ENCODE results near the gene MYL5.

MYL5 gene

DNA sequence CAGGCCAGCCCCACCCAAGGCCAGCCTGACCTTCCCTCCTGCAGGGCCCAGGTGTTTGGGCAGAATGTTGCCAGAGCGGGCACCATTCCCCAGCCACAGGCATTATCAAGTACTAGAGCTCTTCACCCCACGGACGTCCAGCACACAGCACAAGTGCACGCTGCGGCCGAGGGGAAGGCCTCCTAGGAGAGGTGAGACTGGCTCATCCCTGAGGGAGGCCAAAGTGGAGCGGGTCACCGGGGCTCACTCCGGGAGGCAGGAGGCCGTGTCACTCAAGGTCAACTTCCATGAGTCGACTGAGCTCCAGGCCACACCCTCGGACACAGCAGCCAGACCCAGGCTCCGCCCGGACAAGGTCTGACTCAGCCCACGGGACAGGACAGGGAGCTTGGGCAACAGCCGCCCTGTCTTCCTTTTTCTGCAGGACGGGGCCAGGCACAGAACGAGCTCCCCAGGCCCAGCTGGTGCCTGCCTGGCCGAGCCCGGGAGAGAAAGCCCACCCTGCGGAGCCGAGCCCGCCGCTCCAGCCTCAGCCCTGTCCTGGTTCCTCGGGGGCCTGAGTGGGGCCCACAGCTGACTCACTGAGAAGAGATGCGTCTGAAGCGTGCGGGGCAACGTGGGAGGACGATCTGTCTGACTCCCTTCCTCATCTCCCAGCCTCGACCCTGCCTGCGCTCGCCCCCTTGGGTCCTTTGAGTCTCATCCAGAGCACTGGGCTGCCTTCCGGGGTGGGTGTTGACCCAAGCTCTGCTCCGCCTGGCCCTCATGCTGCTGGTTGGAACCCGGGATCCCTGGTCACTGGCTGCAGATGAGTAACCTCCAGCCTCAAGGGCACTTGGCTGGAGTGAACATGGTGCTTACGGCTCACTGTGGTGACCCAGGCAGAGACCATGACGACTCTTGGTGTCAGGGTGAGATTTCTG, 13.0 kb downstream of the MYL5 start:
- Histone ChIP-seq H3K27me3 (ENCODE audit: insufficient read depth, low read length, poor library complexity) (no peaks in the 10 kb centered on the region), H3K27ac (ENCODE audit: low read length) (no peak overlapping the region), H3K36me3 (ENCODE audit: insufficient read depth, low read length) (no peaks in the 10 kb centered on the region), H4K20me1 (ENCODE audit: insufficient read depth, low read length) (peaks cover 18% of the 10 kb centered on the region), H3K4me2 (ENCODE audit: insufficient read depth, low read length) (no peak overlapping the region), H3K4me1 (ENCODE audit: insufficient read depth, low read length) (no peaks in the 10 kb centered on the region; the same call in none of the 2 replicates), H3K4me3 (ENCODE audit: low read depth in 1 of 2, low read length in 2 of 2) (no peak overlapping the region), H3K79me2 (ENCODE audit: insufficient read depth, low read length) (no peaks in the 10 kb centered on the region), H3K9me3 (ENCODE audit: insufficient read depth, low read length, severe bottlenecking) (no peaks in the 10 kb centered on the region), H2AFZ (ENCODE audit: low read depth, low read length) (no peak overlapping the region), H3K9ac (ENCODE audit: low read depth, low read length) (no peak overlapping the region)
- no peak for DNase-seq
- ATAC-seq (ENCODE audit: insufficient read depth, low read depth): no peak
- no peak for TF ChIP-seq EZH2 (IDR thresholded peaks at IDR 0.05; ENCODE audit: borderline replicate concordance, low read depth, low read length, severe bottlenecking)
- TF ChIP-seq, protein P1, sequence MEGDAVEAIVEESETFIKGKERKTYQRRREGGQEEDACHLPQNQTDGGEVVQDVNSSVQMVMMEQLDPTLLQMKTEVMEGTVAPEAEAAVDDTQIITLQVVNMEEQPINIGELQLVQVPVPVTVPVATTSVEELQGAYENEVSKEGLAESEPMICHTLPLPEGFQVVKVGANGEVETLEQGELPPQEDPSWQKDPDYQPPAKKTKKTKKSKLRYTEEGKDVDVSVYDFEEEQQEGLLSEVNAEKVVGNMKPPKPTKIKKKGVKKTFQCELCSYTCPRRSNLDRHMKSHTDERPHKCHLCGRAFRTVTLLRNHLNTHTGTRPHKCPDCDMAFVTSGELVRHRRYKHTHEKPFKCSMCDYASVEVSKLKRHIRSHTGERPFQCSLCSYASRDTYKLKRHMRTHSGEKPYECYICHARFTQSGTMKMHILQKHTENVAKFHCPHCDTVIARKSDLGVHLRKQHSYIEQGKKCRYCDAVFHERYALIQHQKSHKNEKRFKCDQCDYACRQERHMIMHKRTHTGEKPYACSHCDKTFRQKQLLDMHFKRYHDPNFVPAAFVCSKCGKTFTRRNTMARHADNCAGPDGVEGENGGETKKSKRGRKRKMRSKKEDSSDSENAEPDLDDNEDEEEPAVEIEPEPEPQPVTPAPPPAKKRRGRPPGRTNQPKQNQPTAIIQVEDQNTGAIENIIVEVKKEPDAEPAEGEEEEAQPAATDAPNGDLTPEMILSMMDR (IDR thresholded peaks at IDR 0.05; ENCODE audit: borderline replicate concordance, extremely low read depth, low read length, poor library complexity, severe bottlenecking): no peak

DNA sequence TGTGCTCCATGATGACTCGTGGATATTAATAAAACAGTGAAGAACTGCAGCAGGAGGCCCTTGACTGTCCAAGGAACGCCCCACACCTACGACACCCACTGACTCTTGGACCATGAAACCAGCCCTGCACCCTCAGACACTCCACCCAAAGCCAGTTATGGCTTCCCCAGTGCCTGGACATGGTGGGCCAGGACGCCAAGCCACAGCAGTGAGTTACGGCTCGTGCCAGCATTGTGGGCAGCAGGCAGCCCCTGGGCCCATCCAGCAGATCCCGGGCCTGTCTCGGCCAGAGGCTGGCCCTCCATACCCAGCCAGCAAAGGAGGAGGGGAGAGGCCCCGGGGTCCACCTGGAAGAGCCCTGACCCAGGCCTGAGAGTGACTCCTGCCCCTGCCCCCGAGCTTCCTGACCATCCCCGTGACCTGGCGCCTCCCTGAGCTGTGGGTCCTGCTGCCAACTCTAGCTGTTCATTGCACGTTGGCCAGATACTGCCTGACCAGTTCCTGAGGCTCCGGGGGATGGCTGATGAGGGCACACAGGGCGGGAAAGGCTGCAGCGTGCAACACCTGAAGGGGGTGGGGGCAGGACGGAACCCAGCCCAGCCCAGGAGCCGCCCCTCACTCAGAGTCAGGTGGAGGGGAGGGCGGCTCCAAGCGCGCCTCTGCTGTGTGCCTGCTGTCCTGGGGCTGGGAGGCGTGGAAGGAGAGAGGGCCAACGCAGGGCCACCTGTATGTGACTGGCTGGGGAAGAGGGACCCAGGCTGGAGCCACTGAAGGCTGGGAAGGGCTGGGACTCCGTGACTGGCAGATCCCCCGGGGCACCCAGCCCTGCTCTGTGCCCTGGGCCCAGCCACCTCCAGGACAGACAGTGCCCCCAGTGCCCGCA, 13.9 kb downstream of the MYL5 start:
- Histone ChIP-seq H4K20me1 (ENCODE audit: insufficient read depth, low read length) (peaks cover 9% of the 10 kb centered on the region; the same call in 1 of the 2 replicates), H3K79me2 (ENCODE audit: insufficient read depth, low read length) (no peaks in the 10 kb centered on the region), H3K4me2 (ENCODE audit: insufficient read depth, low read length) (no peak overlapping the region), H3K4me3 (ENCODE audit: low read depth in 1 of 2, low read length in 2 of 2) (no peak overlapping the region), H3K4me1 (ENCODE audit: insufficient read depth, low read length) (no peaks in the 10 kb centered on the region; the same call in 1 of the 2 replicates), H3K9me3 (ENCODE audit: insufficient read depth, low read length, severe bottlenecking) (no peaks in the 10 kb centered on the region), H3K27ac (ENCODE audit: low read length) (no peak overlapping the region), H3K9ac (ENCODE audit: low read depth, low read length) (no peak overlapping the region), H2AFZ (ENCODE audit: low read depth, low read length) (no peak overlapping the region), H3K27me3 (ENCODE audit: insufficient read depth, low read length, poor library complexity) (no peaks in the 10 kb centered on the region), H3K36me3 (ENCODE audit: insufficient read depth, low read length) (no peaks in the 10 kb centered on the region)
- ATAC-seq (ENCODE audit: insufficient read depth, low read depth): no peak
- TF ChIP-seq, protein P1 (IDR thresholded peaks at IDR 0.05; ENCODE audit: borderline replicate concordance, extremely low read depth, low read length, poor library complexity, severe bottlenecking): no peak
- TF ChIP-seq EZH2 (IDR thresholded peaks at IDR 0.05; ENCODE audit: borderline replicate concordance, low read depth, low read length, severe bottlenecking): no peak
- no peak for DNase-seq

DNA sequence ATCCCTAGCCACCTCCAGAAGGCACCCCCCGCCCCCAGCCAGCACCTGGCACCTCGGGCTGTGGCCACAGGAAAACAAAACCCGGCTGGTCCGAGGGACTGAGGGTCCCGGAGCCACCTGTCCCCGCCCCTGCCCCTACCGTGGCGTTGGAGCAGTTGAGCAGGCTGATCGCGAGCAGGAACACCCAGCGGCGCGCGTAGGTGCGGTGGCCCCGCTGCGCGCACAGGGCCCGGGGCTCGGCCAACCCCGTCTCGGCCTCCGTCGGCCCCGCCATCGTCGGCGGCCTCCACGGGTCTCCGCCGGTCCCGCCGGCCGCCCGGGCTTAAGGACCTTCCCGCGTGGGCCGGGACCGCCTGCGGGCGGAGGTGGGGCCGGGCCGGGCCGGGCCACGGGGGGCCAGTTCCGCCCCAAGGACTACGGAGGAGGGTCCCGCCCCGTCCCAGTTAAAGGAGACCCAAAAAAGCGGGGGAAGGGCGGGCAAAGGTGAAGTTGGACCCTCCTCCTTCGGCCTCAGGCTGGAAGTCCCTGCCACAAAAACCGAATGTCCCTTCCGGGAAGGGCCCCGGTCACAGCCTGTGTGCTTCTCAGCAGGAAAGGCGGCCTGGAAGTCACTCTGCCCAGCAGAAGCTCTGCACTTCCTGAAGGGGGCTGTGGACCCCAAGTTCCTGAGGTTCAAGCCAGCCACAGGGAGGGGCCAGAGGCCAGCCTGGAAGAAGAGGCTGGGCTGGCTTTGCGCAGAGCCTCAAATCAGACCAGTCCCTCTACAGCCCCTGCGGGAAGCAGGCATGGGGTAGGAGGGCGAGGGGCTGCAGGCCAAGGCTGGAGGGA, 14.7 kb downstream of the MYL5 start, which contains the start of gene SLC49A3:
Gene SLC49A3, minus strand, starts transcription at position 298 of the 828 bp plus-strand sequence. Its CDS starts 24 bp downstream, at position 274.
- no peaks in the 10 kb centered on the region for H3K36me3 ChIP-seq (ENCODE audit: insufficient read depth, low read length)
- no peak within 1 kb of the TSS for H2AFZ ChIP-seq (ENCODE audit: low read depth, low read length)
- no peak within 1 kb of the TSS for H3K4me2 ChIP-seq (ENCODE audit: insufficient read depth, low read length)
- H3K9me3 ChIP-seq (ENCODE audit: insufficient read depth, low read length, severe bottlenecking): no peaks in the 10 kb centered on the region
- H3K4me1 ChIP-seq (ENCODE audit: insufficient read depth, low read length): no peaks in the 10 kb centered on the region
- ATAC-seq (ENCODE audit: insufficient read depth, low read depth) (no peak), DNase-seq (no peak)
- peaks cover 4% of the 10 kb centered on the region; the same call in 1 of the 2 replicates for H4K20me1 ChIP-seq (ENCODE audit: insufficient read depth, low read length)
- no peak within 1 kb of the TSS for H3K27ac ChIP-seq (ENCODE audit: low read length)
- H3K79me2 ChIP-seq (ENCODE audit: insufficient read depth, low read length): no peaks in the 10 kb centered on the region
- no peak for TF ChIP-seq EZH2 (IDR thresholded peaks at IDR 0.05; ENCODE audit: borderline replicate concordance, low read depth, low read length, severe bottlenecking)
- TF ChIP-seq, protein P1 (IDR thresholded peaks at IDR 0.05; ENCODE audit: borderline replicate concordance, extremely low read depth, low read length, poor library complexity, severe bottlenecking): no peak
- H3K27me3 ChIP-seq (ENCODE audit: insufficient read depth, low read length, poor library complexity): no peaks in the 10 kb centered on the region
- H3K4me3 ChIP-seq (ENCODE audit: low read depth in 1 of 2, low read length in 2 of 2): no peak within 1 kb of the TSS
- H3K9ac ChIP-seq (ENCODE audit: low read depth, low read length): no peak within 1 kb of the TSS
